IMR-90 (cell line): Measurements from ENCODE around the gene SRD5A1. TPM values are rescaled to one million over a fixed set of nuclear protein-coding genes. Genes with fewer than 3 reads are reported as not detected.

Source experiments
- ATAC-seq: fragments of 200-7000 bp; cut with Tn5 transposase; 2 replicates; pipeline ENCODE4 v1.9.1; 2020; ENCODE audit warnings: low read depth, mild to moderate bottlenecking, moderate library complexity
- BruUV-seq: library from RNA; stranded (reverse); fragments of 400-500 nt; replicated peaks from 2 replicates; lab custom pipeline; 2021; lab: Mats Ljungman, UMichigan
- CTCF ChIA-PET: fragments of 300-600 bp; formaldehyde crosslinking; extraction: SDS; loops from one replicate; lab custom pipeline; 2021; ENCODE audit warnings: antibody characterized with exemption; lab: Yijun Ruan, JAX
- POLR2A ChIA-PET: fragments of 300-600 bp; sonication (Branson Sonifier 250); formaldehyde crosslinking; loops from one replicate; lab custom pipeline; 2022; ENCODE audit warnings: antibody characterized with exemption; ENCODE audit not compliant: unreplicated experiment; lab: Charles Lee
- DNase-seq: peaks from one replicate; pipeline ENCODE4 v3.0.0; 2013
- H2AFZ ChIP-seq: replicated peaks from 2 replicates; pipeline ENCODE3; 2013; ENCODE audit warnings: low read length, mild to moderate bottlenecking; ENCODE audit not compliant: poor library complexity
- H2AK5ac ChIP-seq: 2 replicates; pipeline ENCODE4 v1.6.1; 2013; ENCODE audit warnings: low read depth, low read length, inconsistent platforms
- H2AK9ac ChIP-seq: replicated peaks from 2 replicates; pipeline ENCODE3; 2013; ENCODE audit warnings: mild to moderate bottlenecking, low read depth, low read length, moderate library complexity; ENCODE audit not compliant: poor library complexity
- H2BK120ac ChIP-seq: 2 replicates; pipeline ENCODE4 v1.6.1; 2013; ENCODE audit warnings: low read depth, low read length, inconsistent platforms
- H2BK15ac ChIP-seq: 3 replicates; pipeline ENCODE4 v1.6.1; 2013; ENCODE audit warnings: low read depth, low read length, inconsistent platforms
- H2BK20ac ChIP-seq: 2 replicates; pipeline ENCODE4 v1.6.1; 2013; ENCODE audit warnings: low read depth, mild to moderate bottlenecking, inconsistent platforms, low read length, moderate library complexity
- H2BK5ac ChIP-seq: 2 replicates; pipeline ENCODE4 v1.6.1; 2013; ENCODE audit warnings: mild to moderate bottlenecking, low read depth, low read length, inconsistent platforms; ENCODE audit not compliant: poor library complexity, severe bottlenecking
- H3K14ac ChIP-seq: replicated peaks from 2 replicates; pipeline ENCODE4 v1.6.1; 2013; ENCODE audit warnings: low read depth, low read length, inconsistent platforms
- H3K18ac ChIP-seq: 2 replicates; pipeline ENCODE4 v1.6.1; 2013; ENCODE audit warnings: low read depth, low read length, control low read depth
- H3K23ac ChIP-seq: 2 replicates; pipeline ENCODE4 v1.6.1; 2013; ENCODE audit warnings: low read depth, low read length, inconsistent platforms
- H3K27ac ChIP-seq: 2 replicates; pipeline ENCODE4 v1.5.1; 2013; ENCODE audit warnings: mild to moderate bottlenecking, control low read depth, low read length; ENCODE audit not compliant: insufficient read depth
- H3K27me3 ChIP-seq: 2 replicates; pipeline ENCODE4 v1.6.1; 2013; ENCODE audit warnings: low read length; ENCODE audit not compliant: control insufficient read depth, insufficient read depth
- H3K36me3 ChIP-seq: 2 replicates; pipeline ENCODE4 v1.6.1; 2013; ENCODE audit warnings: low read length, mixed read lengths; ENCODE audit not compliant: control insufficient read depth, insufficient read depth
- H3K4ac ChIP-seq: 2 replicates; pipeline ENCODE4 v1.6.1; 2013; ENCODE audit warnings: low read depth, low read length, inconsistent platforms
- H3K4me1 ChIP-seq: 2 replicates; pipeline ENCODE4 v1.6.1; 2013; ENCODE audit warnings: low read length, mixed read lengths; ENCODE audit not compliant: control insufficient read depth, insufficient read depth
- H3K4me2 ChIP-seq: 2 replicates; pipeline ENCODE4 v1.6.1; 2013; ENCODE audit warnings: low read depth, mild to moderate bottlenecking, control low read depth, low read length, moderate library complexity
- H3K4me3 ChIP-seq: 2 replicates; pipeline ENCODE4 v1.5.1; 2013; ENCODE audit warnings: low read depth, mild to moderate bottlenecking, control low read depth, low read length, moderate library complexity; ENCODE audit not compliant: insufficient read depth
- H3K56ac ChIP-seq: 2 replicates; pipeline ENCODE4 v1.6.1; 2013; ENCODE audit warnings: low read length, inconsistent platforms; ENCODE audit not compliant: insufficient read depth; ENCODE audit errors: extremely low read depth
- H3K79me1 ChIP-seq, 2 experiments: 2 replicates each; pipeline ENCODE4 v1.6.1; 2013; ENCODE audit warnings: low read length in 2 of 2, inconsistent platforms in 1 of 2, low read depth in 1 of 2
- H3K9ac ChIP-seq: 2 replicates; pipeline ENCODE4 v1.6.1; 2013; ENCODE audit warnings: low read depth, low read length, control low read depth
- H3K9me1 ChIP-seq: 2 replicates; pipeline ENCODE4 v1.6.1; 2013; ENCODE audit warnings: low read length, inconsistent platforms; ENCODE audit not compliant: insufficient read depth
- H3K9me3 ChIP-seq: 2 replicates; pipeline ENCODE4 v1.6.1; 2013; ENCODE audit warnings: low read length; ENCODE audit not compliant: control insufficient read depth, insufficient read depth
- H4K20me1 ChIP-seq: 2 replicates; pipeline ENCODE4 v1.6.1; 2013; ENCODE audit warnings: low read length, inconsistent platforms; ENCODE audit not compliant: insufficient read depth
- H4K5ac ChIP-seq: 2 replicates; pipeline ENCODE4 v1.6.1; 2013; ENCODE audit warnings: mild to moderate bottlenecking, low read depth, low read length, control low read depth
- H4K8ac ChIP-seq, 2 experiments: 2 replicates each; pipeline ENCODE4 v1.6.1; 2013; ENCODE audit warnings: low read depth in 2 of 2, low read length in 2 of 2, control low read depth in 1 of 2, inconsistent platforms in 1 of 2
- H4K91ac ChIP-seq: 2 replicates; pipeline ENCODE4 v1.6.1; 2013; ENCODE audit warnings: low read depth, low read length, inconsistent platforms; ENCODE audit not compliant: insufficient read depth
- BHLHE40 ChIP-seq: fragments of 150-350 bp; IDR thresholded peaks from 2 replicates; pipeline ENCODE4 v1.6.1; 2016; ENCODE audit warnings: mild to moderate bottlenecking, low read depth, low read length
- FOS ChIP-seq: fragments of 150-350 bp; IDR thresholded peaks from 2 replicates; pipeline ENCODE4 v1.6.1; 2016; ENCODE audit warnings: low read depth, low read length
- NFE2L2 ChIP-seq: fragments of 150-350 bp; IDR thresholded peaks from 2 replicates; pipeline ENCODE4 v1.6.1; 2016; ENCODE audit warnings: low read depth, mild to moderate bottlenecking, low read length
- WGBS, 2 experiments: methylation state at CpG; one replicate each; pipeline versions ENCODE4 v1.1.5 to v1.1.7; 2013; ENCODE audit warnings: missing lambda C conversion rate in 2 of 2; ENCODE audit not compliant: insufficient read length in 1 of 2; ENCODE audit errors: extremely low coverage in 2 of 2; 5-methylcytosine and 5-hydroxymethylcytosine counted together
- dilution Hi-C: fragments of 300-500 bp; cut with HindIII; formaldehyde crosslinking; loops from one replicate; pipeline ENCODE4 v1.14.3; 2018; ENCODE audit warnings: low sequenced_read_pairs; ENCODE audit not compliant: unreplicated experiment
- in situ Hi-C: fragments of 300-500 bp; cut with MboI; formaldehyde crosslinking; loops from 3 replicates; pipeline ENCODE4 v1.14.3; 2019; ENCODE audit warnings: low sequenced_read_pairs, inconsistent platforms, mixed read lengths
- intact Hi-C: fragments of 100-400 bp; cut with micrococcal nuclease; formaldehyde crosslinking; loops from 2 replicates; pipeline ENCODE4 v1.10.0; 2022
- polyA plus RNA-seq, 3 experiments: library from polyadenylated mRNA; depleted of rRNA; stranded (reverse); fragments of >200 nt; gene quantifications; 2 replicates each; pipeline ENCODE4 v1.2.3, GENCODE V29; 2012; ENCODE audit warnings: low replicate concordance in 1 of 3
- total RNA-seq: library from RNA; depleted of rRNA; stranded (reverse); fragments of >200 nt; gene quantifications from 2 replicates; pipeline ENCODE4 v1.2.3, GENCODE V29; 2012
- TF ChIP-seq, protein P1 (sequence below): fragments of 150-350 bp; IDR thresholded peaks from 2 replicates; pipeline ENCODE4 v1.6.1; 2017; ENCODE audit warnings: mild to moderate bottlenecking, antibody characterized with exemption, low read length, low read depth

Gene SRD5A1
- total and polyA plus RNA-seq, 2 of the 4 experiments (the other 2 are of a cell fraction): 6.3 to 18.2 TPM

DNA sequence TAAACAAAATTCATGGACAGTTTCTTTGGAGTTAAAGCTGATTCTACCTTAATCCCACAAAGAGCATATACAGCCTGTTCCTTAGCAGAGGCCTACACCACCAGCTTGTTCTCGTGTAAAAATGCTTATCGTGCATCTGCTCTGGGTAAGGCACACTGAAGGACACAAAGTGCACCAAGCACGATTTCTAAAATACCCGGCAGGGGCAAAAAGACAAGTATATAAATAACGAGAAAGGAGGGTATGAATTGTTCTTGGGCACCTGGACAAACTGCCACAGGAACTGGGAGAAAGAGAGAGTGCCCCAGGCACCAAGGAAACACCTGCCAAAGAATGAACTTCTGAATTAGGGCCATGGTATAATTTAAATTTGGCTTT lies 25.7 kb upstream of the SRD5A1 start:
- Histone ChIP-seq H3K79me1 (peaks cover 10 to 24% of the 10 kb centered on the region in 2 experiments), H3K27ac (no peak overlapping the region), H3K9me1 (no peaks in the 10 kb centered on the region), H2AK9ac (no peak overlapping the region), H4K5ac (no peak overlapping the region), H3K9ac (no peak overlapping the region), H4K91ac (no peak overlapping the region), H3K9me3 (no peaks in the 10 kb centered on the region), H3K4ac (no peak overlapping the region), H3K27me3 (no peaks in the 10 kb centered on the region), H2BK20ac (no peak overlapping the region), H4K20me1 (peaks cover 11% of the 10 kb centered on the region; the same call in 1 of the 2 replicates), H3K14ac (no peak overlapping the region), H2BK5ac (no peak overlapping the region), H3K4me2 (no peak overlapping the region), H4K8ac (no peak overlapping the region), H2BK120ac (no peak overlapping the region), H3K18ac (no peak overlapping the region), H2AFZ (no peak overlapping the region), H3K4me3 (no peak overlapping the region), H3K23ac (no peak overlapping the region), H3K36me3 (peaks cover 55% of the 10 kb centered on the region), H3K56ac (no peak overlapping the region), H2AK5ac (no peak overlapping the region), H3K4me1 (no peaks in the 10 kb centered on the region), H2BK15ac (no peak overlapping the region)
- 80% methylated on average over 4 of the region's 5 CpGs; no CpG with 5 or more reads in 1 of the 2 experiments for WGBS, 2 experiments
- BruUV-seq: no TSS peak
- in situ Hi-C loops (no loop called here), intact Hi-C loops (loop anchor here (10.0 kb wide), 1 partner anchor 233 kb away; the partner anchor contains the start of gene MED10), dilution Hi-C loops (no loop called here)
- DNase-seq: no peak
- no peak for TF ChIP-seq FOS
- TF ChIP-seq BHLHE40: no peak
- TF ChIP-seq NFE2L2: no peak
- TF ChIP-seq, protein P1, sequence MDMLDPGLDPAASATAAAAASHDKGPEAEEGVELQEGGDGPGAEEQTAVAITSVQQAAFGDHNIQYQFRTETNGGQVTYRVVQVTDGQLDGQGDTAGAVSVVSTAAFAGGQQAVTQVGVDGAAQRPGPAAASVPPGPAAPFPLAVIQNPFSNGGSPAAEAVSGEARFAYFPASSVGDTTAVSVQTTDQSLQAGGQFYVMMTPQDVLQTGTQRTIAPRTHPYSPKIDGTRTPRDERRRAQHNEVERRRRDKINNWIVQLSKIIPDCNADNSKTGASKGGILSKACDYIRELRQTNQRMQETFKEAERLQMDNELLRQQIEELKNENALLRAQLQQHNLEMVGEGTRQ: no peak
- ATAC-seq: no peak
- CTCF ChIA-PET: interaction anchor here (0.6 kb wide), 1 partner anchor 16 kb away, joined by 3 read pairs; no protein-coding TSS in a partner anchor
- POLR2A ChIA-PET: no interaction called here
